Aorta (tissue), 5 donors: Measurements from ENCODE around the gene CHID1. TPM values are rescaled to one million over a fixed set of nuclear protein-coding genes. Genes with fewer than 3 reads are reported as not detected.
A peak's percentile ranks its signal among the peaks of the same experiment; 100 is the strongest.

Source experiments
- ATAC-seq: fragments of 200-7000 bp; cut with Tn5 transposase; one replicate; pipeline ENCODE4 v1.9.1; 2022; ENCODE audit warnings: moderate library complexity; ENCODE audit not compliant: low FRiP score
- DNase-seq, 2 donors: peaks; one replicate each; pipeline ENCODE4 v3.0.0-alpha.2; 2020
- H3K27ac ChIP-seq, 2 donors: one replicate each; pipeline ENCODE4 v1.5.1; 2013; ENCODE audit warnings: low read length in 2 of 2, mild to moderate bottlenecking in 2 of 2, moderate library complexity in 2 of 2, control low read depth in 1 of 2, inconsistent platforms in 1 of 2, low read depth in 1 of 2
- H3K27me3 ChIP-seq, 2 donors: one replicate each; pipeline ENCODE4 v1.6.1; 2013; ENCODE audit warnings: control low read depth in 1 of 2, low read length in 1 of 2, mild to moderate bottlenecking in 1 of 2, moderate library complexity in 1 of 2; ENCODE audit not compliant: insufficient read depth in 2 of 2, control insufficient read depth in 1 of 2
- H3K36me3 ChIP-seq, 2 donors: one replicate each; pipeline ENCODE4 v1.6.1; 2013; ENCODE audit warnings: control low read depth in 1 of 2, low read length in 1 of 2, mild to moderate bottlenecking in 1 of 2; ENCODE audit not compliant: insufficient read depth in 2 of 2, control insufficient read depth in 1 of 2
- H3K4me1 ChIP-seq, 2 donors: one replicate each; pipeline ENCODE4 v1.6.1; 2013; ENCODE audit warnings: low read length in 2 of 2, control low read depth in 1 of 2, mild to moderate bottlenecking in 1 of 2, moderate library complexity in 1 of 2; ENCODE audit not compliant: insufficient read depth in 2 of 2, control insufficient read depth in 1 of 2
- H3K4me3 ChIP-seq, 2 donors: one replicate each; pipeline ENCODE4 v1.5.1; 2013; ENCODE audit warnings: low read length in 2 of 2, control low read depth in 1 of 2, mild to moderate bottlenecking in 1 of 2
- H3K9me3 ChIP-seq: one replicate; pipeline ENCODE4 v1.6.1; 2013; ENCODE audit warnings: mild to moderate bottlenecking, low read length; ENCODE audit not compliant: control insufficient read depth
- WGBS, 2 donors: extraction: QIAGEN DNeasy Blood & Tissue Kit; methylation state at CpG; one replicate each; pipeline ENCODE4 v1.1.7; 2013; 5-methylcytosine and 5-hydroxymethylcytosine counted together
- intact Hi-C, 2 donors: fragments of 100-400 bp; cut with DNase I; formaldehyde crosslinking; loops; one replicate each; pipeline versions ENCODE4 v1.14.2 to v1.15.0; 2022
- polyA plus RNA-seq, 2 donors: library from polyadenylated mRNA; stranded (reverse); fragments of 200-250 nt; gene quantifications; one replicate each; pipeline ENCODE4 v1.2.3, GENCODE V29; 2013
- total RNA-seq, 2 donors: library from RNA; stranded (reverse); fragmentation: NEBNext Ultra II Directional; extraction: Animal tissue kit (Norgen Biotek cat#: 25700); gene quantifications; one replicate each; pipeline ENCODE4 v1.2.1, GENCODE V29; 2021
- donor health status: healthy with polysubstance abuse.
- donor health status: Bipolar disorder and iron deficiency.
- donor health status: DM: no; HTN: no; CAD: no.
- donor health status: DM: no; HTN: no; CAD: no.
- donor health status: DM: yes; HTN: yes; CAD: no.

CHID1 gene
- total and polyA plus RNA-seq, 4 donors: 29.6 to 77.4 (median 57.8) TPM

DNA sequence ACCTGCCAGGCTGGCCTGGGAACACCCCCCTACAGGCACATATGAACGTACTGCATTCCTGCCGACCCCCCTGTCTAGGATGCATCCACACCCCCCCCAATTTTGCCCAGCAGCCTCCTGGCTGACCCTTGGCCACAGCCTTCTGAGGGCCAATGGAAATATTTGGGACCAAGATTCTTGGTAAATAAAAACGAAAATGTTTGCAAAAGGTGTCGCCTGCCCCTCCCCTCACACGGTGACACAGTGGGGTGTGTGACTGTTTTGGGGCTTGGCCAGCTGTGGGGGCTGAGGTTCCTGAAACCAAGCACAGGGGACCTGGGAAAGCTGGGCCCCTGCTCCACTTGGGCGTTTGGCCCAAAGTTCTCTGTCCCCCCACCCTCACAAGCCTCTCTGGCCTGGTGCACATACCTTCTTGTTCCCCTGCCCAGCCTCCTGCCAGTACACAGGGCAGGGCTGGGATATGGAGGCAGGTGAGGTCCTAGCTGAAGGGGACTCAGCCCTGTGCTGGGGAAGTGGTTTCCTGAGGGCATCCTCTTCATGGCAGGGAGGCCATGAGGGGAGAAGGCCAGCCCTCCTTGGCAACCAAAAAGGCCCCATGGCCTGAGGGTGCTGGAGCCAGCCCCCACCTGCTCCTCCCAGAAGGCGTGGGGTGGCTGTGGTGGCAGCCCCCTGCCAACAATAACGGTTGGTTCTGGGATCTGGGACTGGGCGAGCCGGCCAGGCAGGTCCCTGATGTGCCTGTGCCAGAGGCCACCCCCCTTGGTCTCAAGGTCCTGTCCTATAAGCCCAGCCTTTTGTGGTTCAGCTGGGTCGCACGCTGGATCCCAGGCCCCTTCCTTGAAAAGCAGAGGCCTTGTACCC is 85.0 kb downstream of the CHID1 start:
- Histone ChIP-seq H3K36me3 (peaks cover 0 to 6% of the 10 kb centered on the region in 2 donors), H3K27ac (no peak overlapping the region), H3K27me3 (no peaks in the 10 kb centered on the region), H3K4me1 (no peaks in the 10 kb centered on the region), H3K9me3 (no peaks in the 10 kb centered on the region), H3K4me3 (no peak overlapping the region)
- DNase-seq (no peak), ATAC-seq (no peak)
- WGBS, 2 donors: 67 to 69% methylated on average over 11 to 12 of the region's 12 CpGs
- intact Hi-C loops: no loop called here

DNA sequence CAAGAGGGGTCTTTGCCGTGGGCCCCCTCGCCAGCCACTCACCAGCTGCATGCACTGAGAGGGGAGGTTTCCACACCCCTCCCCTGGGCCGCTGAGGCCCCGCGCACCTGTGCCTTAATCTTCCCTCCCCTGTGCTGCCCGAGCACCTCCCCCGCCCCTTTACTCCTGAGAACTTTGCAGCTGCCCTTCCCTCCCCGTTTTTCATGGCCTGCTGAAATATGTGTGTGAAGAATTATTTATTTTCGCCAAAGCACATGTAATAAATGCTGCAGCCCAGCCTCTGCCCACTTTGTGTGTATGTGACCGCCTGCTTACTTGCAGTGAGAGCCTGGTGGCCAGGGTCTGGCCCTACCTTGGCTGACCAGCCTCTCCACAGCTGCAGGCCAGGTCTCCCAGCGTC is 85.7 kb downstream of the CHID1 start:
- no peak for DNase-seq
- intact Hi-C loops: no loop called here
- H3K9me3 ChIP-seq: no peaks in the 10 kb centered on the region
- no peak for ATAC-seq
- no peak overlapping the region for H3K4me3 ChIP-seq
- 81% methylated on average over 11 of the region's 11 CpGs for WGBS, 2 donors
- no peak overlapping the region for H3K27ac ChIP-seq
- no peaks in the 10 kb centered on the region for H3K27me3 ChIP-seq
- H3K4me1 ChIP-seq: no peaks in the 10 kb centered on the region
- peaks cover 0 to 6% of the 10 kb centered on the region in 2 donors for H3K36me3 ChIP-seq

DNA sequence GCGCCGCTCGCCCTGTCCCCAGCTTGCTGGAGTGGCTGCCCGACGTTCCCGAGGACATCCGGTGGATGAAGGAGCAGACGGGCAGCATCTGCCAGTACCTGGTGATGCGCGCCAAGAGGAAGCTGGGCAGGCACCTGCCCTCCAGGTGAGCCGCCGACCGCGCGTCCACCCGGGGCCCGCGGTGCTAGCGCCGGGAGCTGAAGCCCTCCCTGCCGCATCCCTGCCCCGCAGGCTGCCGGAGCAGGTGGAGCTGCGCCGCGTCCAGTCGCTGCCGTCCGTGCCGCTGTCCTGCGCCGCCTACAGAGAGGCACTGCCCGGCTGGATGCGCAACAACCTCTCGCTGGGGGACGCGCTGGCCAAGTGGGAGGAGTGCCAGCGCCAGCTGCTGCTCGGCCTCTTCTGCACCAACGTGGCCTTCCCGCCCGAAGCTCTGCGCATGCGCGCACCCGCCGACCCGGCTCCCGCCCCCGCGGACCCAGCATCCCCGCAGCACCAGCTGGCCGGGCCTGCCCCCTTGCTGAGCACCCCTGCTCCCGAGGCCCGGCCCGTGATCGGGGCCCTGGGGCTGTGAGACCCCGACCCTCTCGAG is 86.2 kb downstream of the CHID1 start:
- H3K27me3 ChIP-seq: no peaks in the 10 kb centered on the region

DNA sequence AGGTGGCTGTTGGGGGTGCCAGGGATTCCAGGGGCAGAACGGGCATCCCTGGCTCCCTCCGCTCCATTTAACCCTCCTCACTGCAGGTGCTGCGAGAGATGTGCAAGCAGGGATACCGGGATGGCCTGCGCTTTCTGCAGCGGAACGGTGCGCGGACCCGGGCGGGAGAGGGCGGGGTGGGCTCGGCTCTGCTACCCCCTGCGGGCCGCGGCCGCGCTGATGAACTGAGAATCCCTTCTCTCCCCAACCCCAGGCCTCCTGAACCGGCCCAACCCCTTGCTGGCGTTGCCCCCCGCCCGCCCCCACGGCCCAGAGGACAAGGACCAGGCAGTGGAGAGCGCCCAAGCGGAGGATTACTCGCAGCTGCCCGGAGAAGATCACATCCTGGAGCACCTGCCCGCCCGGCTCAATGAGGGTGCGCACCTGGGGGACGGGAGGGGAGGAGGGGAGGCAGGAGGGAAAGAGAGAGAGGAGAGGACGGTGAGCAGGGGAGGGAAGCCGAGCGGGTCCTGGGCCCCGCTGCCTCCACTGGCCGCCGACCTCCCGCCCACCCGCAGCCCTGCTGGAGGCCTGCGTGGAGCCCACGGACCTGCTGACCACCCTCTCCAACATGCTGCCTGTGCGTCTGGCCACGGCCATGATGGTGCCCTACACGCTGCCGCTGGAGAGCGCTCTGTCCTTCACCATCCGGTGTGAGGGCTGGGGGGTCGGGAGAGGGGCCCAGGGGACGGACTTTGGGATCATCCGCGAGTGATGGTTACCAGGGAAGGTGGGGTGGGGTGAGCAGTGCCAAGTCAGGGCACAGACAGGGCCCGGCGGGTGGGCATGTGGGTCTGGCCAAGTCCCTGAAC is 86.9 kb downstream of the CHID1 start:
- H3K27me3 ChIP-seq: no peaks in the 10 kb centered on the region
- no peaks in the 10 kb centered on the region for H3K9me3 ChIP-seq
- H3K27ac ChIP-seq: no peak overlapping the region
- peaks cover 0 to 6% of the 10 kb centered on the region in 2 donors for H3K36me3 ChIP-seq
- WGBS, 2 donors: 85 to 89% methylated on average over 46 to 53 of the region's 53 CpGs
- DNase-seq (no peak), ATAC-seq (no peak)
- intact Hi-C loops: no loop called here
- H3K4me1 ChIP-seq: no peaks in the 10 kb centered on the region
- H3K4me3 ChIP-seq: no peak overlapping the region

More for the DNA sequence above, 86.2 kb downstream of the CHID1 start:
- Histone ChIP-seq H3K9me3 (no peaks in the 10 kb centered on the region), H3K27ac (no peak overlapping the region), H3K4me1 (no peaks in the 10 kb centered on the region), H3K36me3 (peaks cover 0 to 6% of the 10 kb centered on the region in 2 donors), H3K4me3 (no peak overlapping the region)
- intact Hi-C loops: no loop called here
- DNase-seq: no peak
- ATAC-seq: no peak
- 76 to 78% methylated on average over 57 to 59 of the region's 59 CpGs for WGBS, 2 donors

DNA sequence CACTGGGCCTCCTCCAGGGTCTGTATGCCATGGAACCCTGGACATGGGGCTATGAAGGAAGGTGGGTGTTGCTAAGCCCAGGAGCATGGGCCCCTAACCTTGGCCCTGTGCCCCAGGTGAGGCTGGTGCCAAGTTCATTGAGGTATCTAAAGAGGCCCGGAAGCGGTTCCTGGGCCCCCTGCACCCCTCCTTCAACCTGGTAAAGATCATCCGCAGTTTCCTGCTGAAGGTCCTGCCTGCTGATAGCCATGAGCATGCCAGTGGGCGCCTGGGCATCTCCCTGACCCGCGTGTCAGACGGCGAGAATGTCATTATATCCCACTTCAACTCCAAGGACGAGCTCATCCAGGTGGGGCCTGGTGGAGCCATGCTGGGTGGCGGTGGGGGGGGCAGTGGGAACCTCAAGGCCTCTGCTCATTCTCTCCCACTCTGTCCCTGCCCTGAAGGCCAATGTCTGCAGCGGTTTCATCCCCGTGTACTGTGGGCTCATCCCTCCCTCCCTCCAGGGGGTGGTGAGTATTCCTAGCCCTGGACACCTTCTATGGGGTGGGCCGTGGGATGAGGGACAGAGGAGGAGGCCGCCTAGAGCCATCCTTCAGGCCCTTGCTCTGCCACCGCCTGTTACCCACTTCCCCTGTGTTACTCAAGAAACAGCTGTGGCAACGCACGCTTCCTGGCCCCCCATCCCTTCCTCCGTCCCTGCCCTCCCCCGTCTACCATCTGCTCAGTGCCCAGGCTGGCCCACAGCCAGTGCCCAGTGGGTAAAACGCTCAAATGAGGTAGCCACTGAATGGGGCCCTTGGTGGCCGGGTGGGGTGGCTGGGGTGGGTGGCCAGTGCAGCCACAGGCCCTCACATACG is 88.9 kb downstream of the CHID1 start:
- Histone ChIP-seq H3K27me3 (no peaks in the 10 kb centered on the region), H3K9me3 (no peaks in the 10 kb centered on the region), H3K4me1 (no peaks in the 10 kb centered on the region), H3K27ac (peak overlapping the region in 1 of 2 donors; percentile 34), H3K36me3 (peaks cover 0 to 6% of the 10 kb centered on the region in 2 donors), H3K4me3 (no peak overlapping the region)
- ATAC-seq (no peak), DNase-seq (no peak)
- intact Hi-C loops: no loop called here
- WGBS, 2 donors: 51 to 59% methylated on average over 21 to 22 of the region's 22 CpGs

DNA sequence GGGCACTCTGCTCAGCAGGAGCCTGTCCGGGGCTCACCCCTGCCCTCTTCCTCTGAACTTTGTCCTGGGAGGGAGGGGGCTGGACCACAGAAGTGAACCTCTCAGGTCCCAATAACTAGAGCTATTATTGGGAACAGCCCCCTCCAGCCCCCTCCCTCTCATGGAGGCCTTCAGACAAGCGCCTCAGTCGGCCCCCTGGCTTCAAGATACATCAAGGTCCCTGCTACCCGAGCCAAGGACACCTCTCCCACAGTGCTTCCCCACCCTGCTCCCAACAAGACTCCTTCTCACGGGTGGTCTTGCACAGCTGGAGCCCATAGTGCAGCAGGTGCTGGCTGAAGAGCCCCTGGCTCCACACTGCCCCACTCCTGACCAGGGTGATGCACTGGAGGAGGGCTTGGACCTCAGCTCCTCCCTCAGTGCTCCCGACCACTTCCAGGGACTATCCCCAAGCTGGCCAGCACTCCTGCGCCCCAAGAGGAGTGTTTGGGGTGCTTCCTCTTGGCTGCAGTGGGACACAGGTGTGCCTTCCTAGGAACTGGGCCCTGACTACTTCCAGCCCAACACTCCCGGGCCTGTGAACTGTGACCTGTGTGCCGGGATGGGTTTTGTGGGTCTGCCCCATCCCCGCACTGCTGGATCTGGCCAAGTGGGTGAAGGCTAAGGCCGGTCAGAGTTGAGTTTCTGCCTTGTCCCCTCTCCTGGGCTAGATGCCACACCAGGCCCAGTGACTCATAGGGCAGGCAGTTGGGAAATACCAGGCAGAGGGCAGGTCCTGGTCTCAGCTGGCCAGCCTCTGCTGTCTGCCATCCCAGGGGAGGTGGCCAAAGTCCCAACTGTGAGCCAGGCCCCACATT is 89.7 kb downstream of the CHID1 start:
- no peaks in the 10 kb centered on the region for H3K4me1 ChIP-seq
- H3K9me3 ChIP-seq: no peaks in the 10 kb centered on the region
- intact Hi-C loops: no loop called here
- 15 to 24% methylated on average over 11 of the region's 11 CpGs for WGBS, 2 donors
- H3K27me3 ChIP-seq: no peaks in the 10 kb centered on the region
- ATAC-seq: peak; percentile 69
- H3K4me3 ChIP-seq: peak overlapping the region; percentile 73 to 98
- H3K27ac ChIP-seq: peak overlapping the region in 1 of 2 donors; percentile 89
- peak; percentile 93 to 95 for DNase-seq
- H3K36me3 ChIP-seq: peaks cover 0 to 6% of the 10 kb centered on the region in 2 donors

DNA sequence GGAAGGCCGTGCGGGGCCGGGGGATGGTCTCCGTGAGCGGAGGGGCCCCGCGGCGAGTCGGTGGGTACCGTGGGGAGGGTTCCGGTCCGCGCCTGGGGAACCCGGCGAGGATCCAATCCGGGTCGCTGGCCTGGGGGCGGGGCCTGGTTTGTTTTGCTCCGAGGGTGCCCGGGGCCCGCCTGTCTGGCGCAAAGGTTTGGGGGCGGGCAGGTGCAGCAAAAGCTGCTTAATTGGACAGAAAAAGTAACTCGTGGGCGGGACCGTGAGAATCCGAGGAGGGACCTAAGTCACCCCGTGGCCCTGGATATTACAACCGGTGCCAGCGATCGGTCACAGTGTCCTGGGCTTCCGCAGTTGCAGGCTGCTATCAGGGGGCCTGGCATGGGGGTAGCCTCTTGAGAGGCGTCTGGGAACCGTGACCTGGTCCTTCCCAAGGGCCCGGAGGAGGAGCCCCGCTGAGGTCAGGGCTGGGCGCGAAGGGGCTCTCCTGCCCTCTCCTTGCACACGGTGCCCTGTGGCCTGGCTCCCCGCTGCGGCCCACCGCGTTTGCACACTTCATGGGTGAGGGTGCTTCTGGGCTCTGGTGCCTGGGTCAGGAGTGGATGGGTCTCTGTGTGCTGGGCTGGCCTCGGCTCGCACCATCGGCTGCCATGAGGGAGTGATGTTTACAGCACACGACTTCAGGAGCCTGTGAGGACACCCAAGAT is 90.5 kb downstream of the CHID1 start:
- no peaks in the 10 kb centered on the region for H3K9me3 ChIP-seq
- H3K4me3 ChIP-seq: peak overlapping the region; percentile 73 to 98
- intact Hi-C loops: no loop called here
- no peaks in the 10 kb centered on the region for H3K4me1 ChIP-seq
- ATAC-seq (peak; percentile 68), DNase-seq (peak; percentile 94 to 95)
- H3K27me3 ChIP-seq: no peaks in the 10 kb centered on the region
- peak overlapping the region; percentile 89 to 95 for H3K27ac ChIP-seq
- WGBS, 2 donors: 1 to 2% methylated on average over 38 to 47 of the region's 47 CpGs
- H3K36me3 ChIP-seq: peaks cover 0 to 4% of the 10 kb centered on the region in 2 donors
